Left ventricle myocardium inferior (tissue), 1 donor: ENCODE results near the gene HLX. TPM values are rescaled to one million over a fixed set of nuclear protein-coding genes. Genes with fewer than 3 reads are reported as not detected.
A peak's percentile ranks its signal among the peaks of the same experiment; 100 is the strongest.

Source experiments
- DNase-seq: peaks from one replicate; pipeline ENCODE4 v3.0.0-alpha.2; 2020
- H3K27ac ChIP-seq: fragments of 200-600 bp; replicated peaks from 2 replicates; pipeline ENCODE4 v1.8.0; 2021
- H3K27me3 ChIP-seq: fragments of 200-600 bp; 2 replicates; pipeline ENCODE4 v1.8.0; 2021; ENCODE audit warnings: low read depth
- H3K36me3 ChIP-seq: fragments of 200-600 bp; 2 replicates; pipeline ENCODE4 v1.8.0; 2021
- H3K4me1 ChIP-seq: fragments of 200-600 bp; 2 replicates; pipeline ENCODE4 v1.8.0; 2021
- H3K4me3 ChIP-seq: fragments of 200-600 bp; 2 replicates; pipeline ENCODE4 v1.8.0; 2021; ENCODE audit warnings: mild to moderate bottlenecking, moderate library complexity
- H3K9me3 ChIP-seq: fragments of 200-600 bp; replicated peaks from 2 replicates; pipeline ENCODE4 v1.8.0; 2021
- CTCF ChIP-seq: fragments of 200-600 bp; IDR thresholded peaks from 2 replicates; pipeline ENCODE4 v1.8.0; 2021; ENCODE audit warnings: antibody characterized with exemption, mild to moderate bottlenecking, borderline replicate concordance
- intact Hi-C: fragments of 100-400 bp; cut with micrococcal nuclease; formaldehyde crosslinking; loops from one replicate; pipeline ENCODE4 v1.11.0; 2022
- total RNA-seq: library from RNA; stranded (reverse); fragmentation: NEBNext Ultra II Directional; extraction: Animal tissue kit (Norgen Biotek cat#: 25700); gene quantifications from one replicate; pipeline ENCODE4 v1.2.1, GENCODE V29; 2021
- donor health status: DM: no; HTN: yes; CAD: no; lungs with severe emphysema.

Gene HLX
- total RNA-seq, 1 donor from 2014 or later: 3.5 TPM

DNA sequence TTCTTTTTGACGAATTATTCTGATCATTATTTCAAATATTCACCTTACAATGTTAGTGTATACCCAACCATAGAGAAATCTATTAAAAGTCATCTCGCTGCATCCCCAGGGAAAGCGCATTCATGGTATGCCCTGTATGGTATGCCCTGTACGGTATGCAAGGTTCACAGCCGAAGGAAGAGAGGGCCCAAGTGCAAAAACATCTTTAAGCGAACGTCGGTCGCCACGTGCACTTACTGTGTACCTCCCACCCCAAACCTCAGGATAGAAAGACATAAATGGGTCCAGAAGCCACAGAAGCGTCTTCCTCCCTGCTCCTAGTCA is 14.4 kb downstream of the HLX start:
- peaks cover 88% of the 10 kb centered on the region for H3K27me3 ChIP-seq
- intact Hi-C loops: no loop called here
- H3K27ac ChIP-seq: no peak overlapping the region
- no peak for TF ChIP-seq CTCF
- H3K4me1 ChIP-seq: peaks cover 23% of the 10 kb centered on the region
- H3K4me3 ChIP-seq: peak overlapping the region; percentile 61
- H3K36me3 ChIP-seq: no peaks in the 10 kb centered on the region
- H3K9me3 ChIP-seq: no peaks in the 10 kb centered on the region
- no peak for DNase-seq

DNA sequence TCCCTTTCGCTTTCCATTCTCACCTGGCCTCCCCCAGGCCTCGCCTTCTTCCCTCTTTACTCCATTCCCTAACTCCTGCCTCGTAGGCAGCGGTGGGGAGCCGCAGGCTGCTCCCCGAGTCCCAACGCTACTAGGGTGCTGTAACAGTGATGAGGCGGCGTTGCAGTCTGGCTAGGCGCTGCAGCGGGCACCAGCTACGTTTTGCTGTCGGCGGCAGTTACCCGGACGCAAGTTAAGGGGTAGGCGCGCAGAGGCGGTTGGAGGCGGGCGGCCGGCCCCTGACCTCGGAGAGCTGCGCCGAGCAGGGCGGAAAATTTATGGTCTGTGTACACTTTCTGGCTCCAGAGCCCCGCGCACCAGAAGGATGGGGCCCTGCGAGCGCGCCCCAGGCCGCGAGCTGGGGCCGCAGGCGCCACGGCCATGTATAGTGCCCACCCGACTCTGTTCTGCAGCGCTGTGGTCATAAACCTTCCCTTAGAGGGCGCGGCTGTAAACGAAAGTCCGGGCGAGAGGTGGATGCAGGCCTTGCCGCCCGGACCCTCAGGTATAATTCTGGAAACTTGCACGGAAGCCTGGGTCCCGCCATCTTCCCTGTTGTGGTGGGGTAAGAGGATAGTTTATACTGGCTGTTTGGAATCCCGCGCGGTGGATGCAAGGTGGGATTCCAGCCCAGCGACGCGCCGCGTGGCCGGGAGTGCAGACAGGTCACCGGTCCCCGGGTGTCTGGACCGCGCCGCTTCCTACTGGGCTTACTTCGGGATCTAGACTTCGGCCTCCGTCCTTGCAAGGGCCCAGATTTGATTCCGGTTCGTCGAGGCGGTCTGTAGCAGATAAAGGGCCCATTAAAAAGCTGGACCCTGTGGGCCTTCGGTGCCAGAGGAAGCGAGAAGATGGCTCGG is 15.0 kb downstream of the HLX start:
- Histone ChIP-seq H3K27me3 (peaks cover 82% of the 10 kb centered on the region), H3K4me1 (peaks cover 23% of the 10 kb centered on the region), H3K27ac (no peak overlapping the region), H3K4me3 (peak overlapping the region; percentile 61), H3K36me3 (no peaks in the 10 kb centered on the region), H3K9me3 (no peaks in the 10 kb centered on the region)
- no peak for DNase-seq
- no peak for TF ChIP-seq CTCF
- intact Hi-C loops: no loop called here

DNA sequence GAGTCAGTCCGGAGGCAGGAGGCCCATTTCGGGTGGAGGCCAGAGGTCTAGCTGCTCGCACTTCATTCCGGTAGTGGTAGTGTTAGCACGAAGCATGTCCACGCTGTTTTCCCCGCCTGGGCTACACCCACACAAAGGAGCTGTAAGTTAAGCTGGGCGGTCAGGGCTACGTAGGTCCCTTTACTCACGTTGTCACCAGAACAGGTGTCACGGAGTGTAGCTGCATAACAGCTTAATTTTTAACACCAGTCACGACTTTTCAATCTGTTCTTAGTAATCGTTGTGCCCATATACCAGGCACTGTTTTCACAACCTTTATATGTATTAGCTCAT is 15.6 kb downstream of the HLX start:
- intact Hi-C loops: no loop called here
- no peaks in the 10 kb centered on the region for H3K9me3 ChIP-seq
- H3K27ac ChIP-seq: no peak overlapping the region
- no peaks in the 10 kb centered on the region for H3K36me3 ChIP-seq
- peaks cover 76% of the 10 kb centered on the region for H3K27me3 ChIP-seq
- peak overlapping the region; percentile 61 for H3K4me3 ChIP-seq
- DNase-seq: no peak
- TF ChIP-seq CTCF: no peak
- H3K4me1 ChIP-seq: peaks cover 23% of the 10 kb centered on the region

GRCh38 chr1:220895412-220895946 is 16.2 kb downstream of the HLX start:
- Histone ChIP-seq H3K27ac (no peak overlapping the region), H3K9me3 (no peaks in the 10 kb centered on the region), H3K4me1 (peaks cover 23% of the 10 kb centered on the region), H3K36me3 (no peaks in the 10 kb centered on the region), H3K4me3 (no peak overlapping the region), H3K27me3 (peaks cover 70% of the 10 kb centered on the region)
- no peak for TF ChIP-seq CTCF
- DNase-seq: no peak
- intact Hi-C loops: no loop called here

- H3K4me1 ChIP-seq: peaks cover 23% of the 10 kb centered on the region
- no peak for DNase-seq
- H3K36me3 ChIP-seq: no peaks in the 10 kb centered on the region
- H3K9me3 ChIP-seq: no peaks in the 10 kb centered on the region
- H3K4me3 ChIP-seq: no peak overlapping the region
- intact Hi-C loops: no loop called here
- peaks cover 69% of the 10 kb centered on the region for H3K27me3 ChIP-seq
- H3K27ac ChIP-seq: peak overlapping the region; percentile 14
- no peak for TF ChIP-seq CTCF
Observed at GRCh38 chr1:220896092-220896491, 16.8 kb downstream of the HLX start.
